GM13976 (cell line): ENCODE measurements around the gene EFHC1.

Experiments
- DNase-seq: peaks from one replicate; pipeline ENCODE4 v3.0.0; 2012; ENCODE audit warnings: low spot score
- CTCF ChIP-seq: IDR thresholded peaks from 2 replicates; pipeline ENCODE4 v1.5.1; 2012; ENCODE audit warnings: borderline replicate concordance, mild to moderate bottlenecking; ENCODE audit not compliant: insufficient read depth; ENCODE audit errors: extremely low read depth, missing control alignments, control extremely low read depth
- in situ Hi-C: fragments of 300-500 bp; cut with MboI; formaldehyde crosslinking; loops from one replicate; pipeline ENCODE4 v1.12.0; 2022; ENCODE audit warnings: low sequenced_read_pairs, mixed read lengths, inconsistent platforms; ENCODE audit not compliant: unreplicated experiment

Gene EFHC1

GRCh38 chr6:52545406-52546119 is 125.4 kb downstream of the EFHC1 start:
- in situ Hi-C loops, result no loop called here
- DNase-seq, result no peak
- TF ChIP-seq CTCF, result no peak

DNA sequence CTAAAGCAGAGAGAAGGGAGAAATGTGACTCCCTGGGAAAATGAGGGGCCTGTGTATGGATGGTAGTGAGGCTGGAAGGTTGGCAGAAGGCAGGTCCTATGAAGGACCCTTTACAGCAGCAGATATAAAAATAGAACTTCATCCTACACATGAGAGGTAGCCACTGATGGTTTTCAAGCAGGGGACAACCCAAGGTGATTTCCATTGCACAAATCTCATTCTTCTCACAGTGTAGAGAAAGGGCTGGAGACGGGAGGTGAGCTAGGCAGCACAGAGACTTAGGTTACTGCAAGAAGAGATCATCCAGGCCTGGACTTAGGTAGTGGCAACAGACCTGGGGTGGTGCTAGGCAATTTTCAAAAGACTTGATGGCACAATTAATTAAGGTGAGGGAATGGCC is 126.0 kb downstream of the EFHC1 start:
- in situ Hi-C loops, result no loop called here

GRCh38 chr6:52546678-52547077 is 126.5 kb downstream of the EFHC1 start:
- no peak for TF ChIP-seq CTCF
- DNase-seq, result peak; percentile 50
- in situ Hi-C loops, result no loop called here

More for the DNA sequence above, 126.0 kb downstream of the EFHC1 start:
- TF ChIP-seq CTCF, result no peak
- peak; percentile 48 for DNase-seq

- no peak for DNase-seq
- in situ Hi-C loops, result no loop called here
- no peak for TF ChIP-seq CTCF
These were observed 127.7 kb downstream of the EFHC1 start for GRCh38 chr6:52547647-52548352.

GRCh38 chr6:52548353-52548713 is 128.2 kb downstream of the EFHC1 start:
- in situ Hi-C loops, result no loop called here
- DNase-seq, result no peak
- no peak for TF ChIP-seq CTCF

DNA sequence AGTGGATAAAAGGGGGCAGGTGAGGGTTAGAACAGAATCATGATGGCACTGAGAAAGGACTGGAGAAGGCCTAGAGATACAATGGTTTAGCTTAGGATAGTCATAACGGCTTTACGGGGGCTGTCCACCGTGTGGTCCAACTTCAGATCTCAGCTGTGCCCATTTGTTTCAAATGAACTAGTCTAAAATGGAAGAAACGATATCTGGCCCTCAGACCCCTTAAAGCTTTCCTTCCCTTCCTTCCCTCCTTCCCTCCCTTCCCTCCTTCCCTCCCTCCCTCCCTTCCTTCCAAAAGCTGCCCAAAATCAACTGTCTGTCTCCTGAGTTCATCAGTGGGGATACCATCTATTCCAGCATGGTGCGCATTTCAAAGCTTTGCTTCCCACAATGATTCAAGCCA is 128.9 kb downstream of the EFHC1 start:
- TF ChIP-seq CTCF, result no peak
- in situ Hi-C loops, result no loop called here
- no peak for DNase-seq
